Measurements from ENCODE around the gene RAPGEF6.

DNA sequence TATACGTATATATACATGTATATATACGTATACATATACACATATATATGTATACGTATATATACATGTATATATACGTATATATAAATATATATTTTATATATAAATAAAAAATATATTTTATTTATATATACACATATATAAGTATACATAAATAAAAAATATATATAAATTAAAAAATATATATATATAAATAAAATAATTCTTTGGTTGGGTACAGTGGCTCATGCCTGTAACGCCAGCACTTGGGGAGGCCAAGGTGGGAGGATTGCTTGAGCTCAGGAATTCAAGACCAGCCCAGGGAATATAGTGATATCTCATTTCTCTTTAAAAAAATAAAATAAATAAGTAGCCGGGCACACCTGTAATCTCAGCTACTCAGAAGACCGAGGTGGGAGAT lies 216.2 kb downstream of the RAPGEF6 start:
- TF ChIP-seq, protein P1, sequence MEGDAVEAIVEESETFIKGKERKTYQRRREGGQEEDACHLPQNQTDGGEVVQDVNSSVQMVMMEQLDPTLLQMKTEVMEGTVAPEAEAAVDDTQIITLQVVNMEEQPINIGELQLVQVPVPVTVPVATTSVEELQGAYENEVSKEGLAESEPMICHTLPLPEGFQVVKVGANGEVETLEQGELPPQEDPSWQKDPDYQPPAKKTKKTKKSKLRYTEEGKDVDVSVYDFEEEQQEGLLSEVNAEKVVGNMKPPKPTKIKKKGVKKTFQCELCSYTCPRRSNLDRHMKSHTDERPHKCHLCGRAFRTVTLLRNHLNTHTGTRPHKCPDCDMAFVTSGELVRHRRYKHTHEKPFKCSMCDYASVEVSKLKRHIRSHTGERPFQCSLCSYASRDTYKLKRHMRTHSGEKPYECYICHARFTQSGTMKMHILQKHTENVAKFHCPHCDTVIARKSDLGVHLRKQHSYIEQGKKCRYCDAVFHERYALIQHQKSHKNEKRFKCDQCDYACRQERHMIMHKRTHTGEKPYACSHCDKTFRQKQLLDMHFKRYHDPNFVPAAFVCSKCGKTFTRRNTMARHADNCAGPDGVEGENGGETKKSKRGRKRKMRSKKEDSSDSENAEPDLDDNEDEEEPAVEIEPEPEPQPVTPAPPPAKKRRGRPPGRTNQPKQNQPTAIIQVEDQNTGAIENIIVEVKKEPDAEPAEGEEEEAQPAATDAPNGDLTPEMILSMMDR (IDR thresholded peaks at IDR 0.05) = no peak
- TF ChIP-seq POLR2AphosphoS5 (IDR thresholded peaks at IDR 0.05) (no peak), POLR2A (IDR thresholded peaks at IDR 0.05) (no peak)
